ENCODE measurements around the gene CDH11.

The CDH11 gene

DNA sequence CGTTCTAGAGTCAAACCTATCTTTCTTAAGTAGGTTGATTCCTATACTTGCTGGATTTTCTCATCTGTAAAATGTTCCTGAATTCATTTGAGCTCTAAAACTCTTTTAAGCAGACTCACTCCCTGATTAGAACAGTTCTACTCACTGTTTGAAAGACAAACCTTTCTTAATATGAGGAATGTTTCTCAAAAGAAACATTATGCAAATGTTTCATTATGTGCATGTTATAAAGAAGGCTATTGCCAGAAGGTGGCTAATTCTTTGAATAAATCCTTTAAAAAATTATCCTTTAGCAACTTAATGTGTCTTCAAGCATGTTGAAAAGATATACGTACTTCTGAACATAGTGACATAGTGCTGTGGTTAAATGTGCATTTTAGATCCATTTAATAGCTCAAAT, 124.1 kb downstream of the CDH11 start:
- ChIA-PET POLR2A (no interaction called here), CTCF (no interaction called here)
- no peak overlapping the region for H3K4me3 ChIP-seq (ENCODE audit: low read depth, low read length)
- DNase-seq (ENCODE audit: low read depth, low spot score): no peak
- TF ChIP-seq, protein P1, sequence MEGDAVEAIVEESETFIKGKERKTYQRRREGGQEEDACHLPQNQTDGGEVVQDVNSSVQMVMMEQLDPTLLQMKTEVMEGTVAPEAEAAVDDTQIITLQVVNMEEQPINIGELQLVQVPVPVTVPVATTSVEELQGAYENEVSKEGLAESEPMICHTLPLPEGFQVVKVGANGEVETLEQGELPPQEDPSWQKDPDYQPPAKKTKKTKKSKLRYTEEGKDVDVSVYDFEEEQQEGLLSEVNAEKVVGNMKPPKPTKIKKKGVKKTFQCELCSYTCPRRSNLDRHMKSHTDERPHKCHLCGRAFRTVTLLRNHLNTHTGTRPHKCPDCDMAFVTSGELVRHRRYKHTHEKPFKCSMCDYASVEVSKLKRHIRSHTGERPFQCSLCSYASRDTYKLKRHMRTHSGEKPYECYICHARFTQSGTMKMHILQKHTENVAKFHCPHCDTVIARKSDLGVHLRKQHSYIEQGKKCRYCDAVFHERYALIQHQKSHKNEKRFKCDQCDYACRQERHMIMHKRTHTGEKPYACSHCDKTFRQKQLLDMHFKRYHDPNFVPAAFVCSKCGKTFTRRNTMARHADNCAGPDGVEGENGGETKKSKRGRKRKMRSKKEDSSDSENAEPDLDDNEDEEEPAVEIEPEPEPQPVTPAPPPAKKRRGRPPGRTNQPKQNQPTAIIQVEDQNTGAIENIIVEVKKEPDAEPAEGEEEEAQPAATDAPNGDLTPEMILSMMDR (IDR thresholded peaks at IDR 0.05; ENCODE audit: insufficient read depth, low read length, missing control alignments): no peak

DNA sequence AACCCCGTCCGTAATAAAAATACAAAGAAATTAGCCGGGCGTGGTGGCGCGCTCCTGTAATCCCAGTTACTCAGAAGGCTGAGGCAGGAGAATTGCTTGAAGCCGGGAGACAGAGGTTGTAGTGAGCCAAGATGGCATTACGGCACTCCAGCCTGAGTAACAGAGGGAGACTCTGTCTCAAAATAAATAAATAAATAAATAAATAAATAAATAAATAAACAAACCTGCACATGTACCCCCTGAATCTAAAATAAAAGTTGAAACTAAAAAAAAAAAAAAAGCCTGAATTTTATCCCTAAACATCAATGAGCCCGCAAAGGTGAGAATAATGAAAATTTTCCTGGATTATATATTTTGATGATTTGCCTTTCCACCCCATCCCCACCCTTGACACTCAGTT, 124.7 kb downstream of the CDH11 start:
- ChIA-PET CTCF (no interaction called here), POLR2A (no interaction called here)
- TF ChIP-seq, protein P1 (IDR thresholded peaks at IDR 0.05; ENCODE audit: insufficient read depth, low read length, missing control alignments): no peak
- DNase-seq (ENCODE audit: low read depth, low spot score): no peak
- H3K4me3 ChIP-seq (ENCODE audit: low read depth, low read length): no peak overlapping the region

DNA sequence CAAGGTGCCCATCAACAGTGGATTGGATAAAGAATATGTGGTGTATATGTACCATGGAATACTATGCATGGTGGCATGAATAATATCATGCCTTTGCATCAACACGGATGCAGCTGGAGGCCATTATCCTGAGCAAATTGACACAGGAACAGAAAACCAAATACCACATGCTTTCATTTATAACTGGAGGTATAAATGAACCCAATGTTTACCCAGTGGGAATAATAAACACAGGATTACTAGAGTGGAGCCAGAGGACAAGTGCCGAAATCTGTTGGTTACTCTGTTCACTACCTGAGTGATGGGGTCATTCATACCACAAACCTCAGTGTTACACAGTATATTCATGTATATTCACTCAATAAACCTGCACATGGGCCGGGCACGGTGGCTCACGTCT, 125.2 kb downstream of the CDH11 start:
- no peak overlapping the region for H3K4me3 ChIP-seq (ENCODE audit: low read depth, low read length)
- CTCF ChIA-PET: no interaction called here
- TF ChIP-seq, protein P1 (IDR thresholded peaks at IDR 0.05; ENCODE audit: insufficient read depth, low read length, missing control alignments): no peak
- no peak for DNase-seq (ENCODE audit: low read depth, low spot score)
- POLR2A ChIA-PET: no interaction called here

DNA sequence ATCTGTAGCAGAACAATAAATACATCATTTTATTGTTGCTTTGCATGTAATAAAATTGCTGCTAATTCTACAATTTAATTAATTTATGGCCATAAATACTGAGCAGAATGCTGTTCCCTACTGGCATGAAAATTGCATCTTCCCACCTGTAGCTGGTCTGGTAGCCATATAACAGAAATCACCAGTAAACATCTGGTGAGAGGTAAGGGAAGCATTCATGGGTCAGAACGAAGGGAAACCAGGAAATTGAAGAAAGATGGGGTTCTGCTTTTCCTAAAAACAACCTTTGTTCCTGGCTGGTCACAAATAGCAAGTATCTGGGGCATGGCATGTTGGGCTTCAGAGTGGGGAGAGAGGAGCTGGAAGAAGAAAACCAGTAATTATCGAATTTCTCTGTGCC, 128.4 kb downstream of the CDH11 start:
- no peak for DNase-seq (ENCODE audit: low read depth, low spot score)
- H3K4me3 ChIP-seq (ENCODE audit: low read depth, low read length): no peak overlapping the region
- POLR2A ChIA-PET: no interaction called here
- TF ChIP-seq, protein P1 (IDR thresholded peaks at IDR 0.05; ENCODE audit: insufficient read depth, low read length, missing control alignments): no peak
- CTCF ChIA-PET: interaction anchor here (0.7 kb wide), 1 partner anchor 11 kb away, joined by 3 read pairs; no protein-coding TSS in a partner anchor

DNA sequence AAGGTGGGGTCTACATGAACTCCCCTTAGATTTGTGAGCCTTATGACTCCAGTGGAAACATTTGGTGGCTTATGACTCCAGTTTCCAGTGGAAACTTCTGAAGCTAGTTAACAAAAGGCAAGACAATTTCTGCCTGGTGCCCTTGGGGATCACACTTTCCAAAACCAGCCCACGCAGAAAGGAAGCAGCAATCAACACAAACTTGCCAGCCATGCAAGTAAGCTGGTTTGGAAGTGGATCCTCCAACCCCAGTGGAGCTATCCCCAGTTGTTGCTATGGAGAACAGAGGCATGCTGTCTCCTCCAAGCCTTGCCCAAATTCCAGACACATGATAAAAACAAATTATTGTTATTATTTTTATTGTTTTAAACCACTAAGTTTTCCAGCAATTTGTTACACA, 130.9 kb downstream of the CDH11 start:
- CTCF ChIA-PET: no interaction called here
- no peak overlapping the region for H3K4me3 ChIP-seq (ENCODE audit: low read depth, low read length)
- TF ChIP-seq, protein P1 (IDR thresholded peaks at IDR 0.05; ENCODE audit: insufficient read depth, low read length, missing control alignments): no peak
- DNase-seq (ENCODE audit: low read depth, low spot score): no peak
- POLR2A ChIA-PET: no interaction called here

DNA sequence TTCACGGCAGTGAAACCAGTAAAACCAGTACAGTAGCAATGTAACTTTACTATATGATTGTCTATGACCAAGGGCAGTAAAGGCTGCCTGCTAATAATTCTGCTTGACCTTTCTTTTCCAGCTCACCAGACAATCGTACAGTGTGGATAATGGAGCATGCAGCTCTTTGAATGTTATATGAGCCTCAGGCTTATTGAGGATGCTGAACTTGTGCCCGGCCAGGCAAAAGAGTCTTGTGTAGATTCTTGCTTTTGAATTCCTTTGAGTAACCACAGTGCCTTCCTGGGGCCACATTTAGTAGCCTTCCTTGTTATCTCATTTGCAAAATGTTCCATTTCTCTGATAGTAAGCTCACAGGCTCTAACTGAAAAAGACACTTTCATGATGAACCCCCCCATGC, 131.8 kb downstream of the CDH11 start:
- DNase-seq (ENCODE audit: low read depth, low spot score): no peak
- ChIA-PET CTCF (interaction anchor here (1.0 kb wide), 1 partner anchor 15 kb away, joined by 3 read pairs; no protein-coding TSS in a partner anchor), POLR2A (no interaction called here)
- TF ChIP-seq, protein P1 (IDR thresholded peaks at IDR 0.05; ENCODE audit: insufficient read depth, low read length, missing control alignments): no peak
- H3K4me3 ChIP-seq (ENCODE audit: low read depth, low read length): no peak overlapping the region
